Activated CD8-positive, alpha-beta memory T cell treated with anti-CD3 and anti-CD28 coated beads, Interleukin-2, amount 50 U/mL, for 48 hours (primary cell): ENCODE data around the gene TOB2.

Experiments
- DNase-seq: peaks from one replicate; pipeline ENCODE4 v3.0.0-alpha.2; 2020

TOB2 gene, protein sequence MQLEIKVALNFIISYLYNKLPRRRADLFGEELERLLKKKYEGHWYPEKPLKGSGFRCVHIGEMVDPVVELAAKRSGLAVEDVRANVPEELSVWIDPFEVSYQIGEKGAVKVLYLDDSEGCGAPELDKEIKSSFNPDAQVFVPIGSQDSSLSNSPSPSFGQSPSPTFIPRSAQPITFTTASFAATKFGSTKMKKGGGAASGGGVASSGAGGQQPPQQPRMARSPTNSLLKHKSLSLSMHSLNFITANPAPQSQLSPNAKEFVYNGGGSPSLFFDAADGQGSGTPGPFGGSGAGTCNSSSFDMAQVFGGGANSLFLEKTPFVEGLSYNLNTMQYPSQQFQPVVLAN

DNA sequence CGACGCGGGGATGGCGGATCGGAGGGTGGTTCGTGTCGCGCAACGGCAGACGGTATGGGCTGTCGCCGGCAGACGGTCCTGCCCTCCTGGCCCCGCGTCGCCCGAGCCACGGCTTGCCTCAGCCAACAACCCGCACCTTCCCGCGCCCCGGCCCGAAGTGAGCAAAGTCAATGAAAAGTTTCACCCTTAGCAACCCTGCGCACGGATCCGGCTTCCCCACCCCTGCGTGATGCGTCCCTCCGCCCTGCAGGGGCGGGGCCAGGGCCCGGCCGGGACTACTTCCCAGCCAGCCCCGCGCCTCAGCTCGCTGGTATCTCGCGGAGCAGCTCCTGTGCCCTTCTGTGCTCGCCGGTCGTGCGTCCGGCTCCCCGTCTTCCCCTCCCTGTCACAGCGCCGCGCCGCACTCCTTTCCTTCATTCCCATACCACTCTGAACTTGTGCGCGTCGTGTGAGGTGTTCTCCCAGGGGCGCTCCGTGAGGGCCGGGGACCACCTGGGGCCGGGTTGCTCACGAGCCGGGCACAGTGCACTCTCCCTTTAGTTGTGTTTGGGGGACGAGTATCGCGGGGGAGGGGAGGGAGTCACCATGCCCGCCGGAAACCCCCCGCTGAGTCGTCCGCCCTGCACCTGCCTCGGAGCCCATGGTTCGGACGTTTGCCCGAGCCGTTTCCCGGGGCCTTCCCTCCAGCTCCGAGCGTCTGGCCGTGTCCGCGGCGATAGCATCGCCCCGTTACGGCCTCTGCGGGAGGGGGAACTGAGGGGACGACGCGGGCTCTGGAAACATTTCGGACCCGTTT is at the start of gene TOB2:
TOB2 (minus strand) TSS at position 163 of the 796 bp plus-strand sequence. CDS start 9,456 bp downstream, outside the sequence.
- DNase-seq: peak; percentile 97

DNA sequence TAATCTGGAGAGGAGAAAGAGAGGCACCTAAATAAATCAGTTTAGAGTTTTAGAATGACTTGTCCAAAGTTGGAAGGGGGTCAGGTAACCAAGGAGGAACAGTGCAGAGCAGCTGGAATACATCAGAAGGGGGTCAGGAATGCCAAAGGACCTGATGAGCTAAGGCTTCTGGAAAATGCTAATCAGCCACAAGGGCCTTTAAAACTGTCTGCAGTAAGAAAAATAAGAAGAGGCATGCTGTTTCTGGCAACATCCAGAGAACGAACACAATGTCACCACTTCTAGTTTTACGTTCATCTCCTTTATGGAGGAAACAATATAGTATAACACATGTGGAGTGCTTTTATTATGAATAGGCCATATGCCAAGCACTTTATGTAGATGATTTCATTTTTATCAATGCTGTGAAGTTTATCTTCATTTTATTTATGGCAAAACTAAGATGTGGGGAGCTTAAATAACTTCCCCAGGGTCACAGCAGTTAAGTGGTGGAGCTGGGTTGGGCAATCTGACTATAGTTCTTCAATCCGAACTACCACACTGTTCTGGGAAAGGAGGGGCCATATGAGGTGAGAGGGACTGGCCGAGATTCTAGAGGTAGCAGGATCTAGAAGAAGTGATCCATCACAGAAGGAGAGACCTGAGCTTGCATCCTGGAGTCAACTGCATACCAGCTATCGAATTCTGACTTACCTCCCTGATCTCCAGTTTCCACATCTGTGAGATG is 44.9 kb upstream of the TOB2 start:
- DNase-seq: no peak

DNA sequence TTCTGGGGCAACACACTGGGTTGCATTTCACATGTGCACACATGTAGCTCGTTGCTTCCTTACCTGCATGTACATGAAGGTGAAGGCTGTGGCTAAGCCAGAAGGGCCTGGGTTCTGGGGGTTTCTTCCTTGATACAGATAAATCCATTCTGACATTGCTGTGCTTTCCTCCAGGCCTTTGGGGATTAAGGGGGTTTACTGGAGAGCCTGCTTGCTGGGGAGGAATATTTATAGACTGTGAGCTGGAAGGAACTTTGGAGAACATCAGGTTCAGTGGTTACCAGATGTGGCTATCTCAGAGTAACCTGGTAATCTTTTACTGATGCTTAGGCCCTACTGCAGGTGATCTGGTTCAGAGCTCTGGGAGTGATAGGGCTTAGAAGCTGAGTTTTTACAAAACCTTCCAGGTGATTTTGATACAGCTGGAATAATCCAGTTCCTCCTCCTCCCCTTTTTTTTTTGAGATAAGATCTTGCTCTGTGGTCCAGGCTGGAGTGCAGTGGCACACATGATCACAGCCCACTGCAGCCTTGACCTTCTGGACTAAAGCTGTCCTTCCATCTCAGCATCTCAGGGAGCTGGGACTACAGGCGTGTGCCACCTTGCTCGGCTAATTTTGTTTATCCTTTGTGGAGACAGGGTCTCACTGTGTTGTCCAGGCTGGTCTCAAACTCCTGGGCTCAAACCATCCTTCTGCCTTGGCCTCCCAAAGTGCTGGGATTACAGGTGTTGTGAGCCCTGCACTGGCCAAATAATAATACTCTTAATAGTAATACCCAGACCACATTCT is 42.2 kb upstream of the TOB2 start:
- no peak for DNase-seq

DNA sequence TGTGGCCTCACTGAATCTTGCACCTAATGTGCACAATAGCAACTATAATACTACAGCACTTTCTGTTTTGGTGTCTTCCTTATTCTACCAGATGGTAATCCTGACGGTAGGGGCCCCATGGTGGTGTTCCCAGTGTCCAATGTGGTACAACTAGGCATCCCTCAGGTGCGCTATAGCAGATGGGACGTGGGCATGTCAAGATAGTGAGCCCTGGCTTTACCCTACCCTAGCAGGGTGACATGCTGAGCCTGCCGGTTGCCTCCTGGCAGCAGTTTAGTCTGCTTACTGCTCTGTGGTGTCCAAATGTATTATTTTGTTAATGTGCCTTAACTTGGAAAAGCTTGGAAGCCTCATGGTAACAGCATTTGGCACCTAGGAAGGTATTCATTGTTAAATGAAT is 41.5 kb upstream of the TOB2 start:
- no peak for DNase-seq

DNA sequence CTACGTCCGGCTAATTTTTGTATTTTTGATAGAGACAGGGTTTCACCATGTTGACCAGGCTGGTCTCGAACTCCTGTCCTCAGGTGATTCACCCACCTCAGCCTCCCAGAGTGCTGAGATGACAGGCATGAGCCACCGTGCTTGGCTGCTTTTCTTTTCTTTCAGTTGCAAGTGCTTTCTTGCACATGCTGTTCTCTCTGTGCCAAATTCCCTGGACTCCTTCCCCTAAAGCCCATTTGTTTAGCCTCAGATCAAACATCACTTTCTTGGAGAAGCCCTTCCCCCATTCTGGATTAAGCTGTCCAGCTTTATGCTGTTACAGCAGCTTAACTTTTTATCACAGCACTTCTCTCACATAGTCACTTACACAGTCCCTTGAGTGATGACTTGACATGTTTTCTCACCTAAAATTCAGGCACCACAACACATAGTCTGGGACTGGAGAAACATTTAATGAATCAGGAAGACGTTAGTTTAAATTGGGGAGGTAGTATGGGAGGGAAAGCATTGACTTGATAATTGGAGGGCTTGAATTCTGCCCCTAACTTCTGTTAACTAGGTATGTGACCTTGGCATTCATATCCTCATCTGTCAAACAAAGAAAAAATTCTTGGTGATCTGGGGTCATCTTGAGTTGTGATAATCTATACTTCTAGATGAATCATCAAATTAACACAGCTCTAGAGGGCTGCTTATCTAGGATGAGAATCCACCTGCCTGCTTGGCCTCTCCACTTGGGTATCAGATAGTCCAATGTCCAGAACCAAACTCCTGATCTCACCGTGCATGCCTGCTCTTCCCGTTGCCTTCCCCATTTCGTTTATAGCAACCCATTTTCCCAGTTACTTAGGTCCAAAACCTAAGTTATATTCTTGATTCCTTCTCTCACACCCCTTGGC is 40.7 kb upstream of the TOB2 start:
- DNase-seq: no peak

DNA sequence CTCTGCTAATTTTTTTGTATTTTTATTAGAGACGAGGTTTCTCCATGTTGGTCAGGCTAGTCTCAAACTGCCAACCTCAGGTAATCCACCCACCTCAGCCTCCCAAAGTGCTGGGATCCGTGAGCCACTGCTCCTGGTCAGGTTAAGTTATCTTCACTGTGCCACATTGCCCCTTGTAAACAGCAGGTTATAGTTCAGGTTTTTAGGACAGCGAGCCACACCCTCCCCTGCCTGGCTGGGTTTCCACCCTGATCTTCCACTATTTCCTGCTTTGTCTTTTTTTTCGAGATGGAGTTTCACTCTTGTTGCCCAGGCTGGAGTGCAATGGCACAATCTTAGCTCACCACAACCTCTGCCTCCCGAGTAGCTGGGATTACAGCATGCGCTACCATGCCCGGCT is 38.4 kb upstream of the TOB2 start:
- no peak for DNase-seq

DNA sequence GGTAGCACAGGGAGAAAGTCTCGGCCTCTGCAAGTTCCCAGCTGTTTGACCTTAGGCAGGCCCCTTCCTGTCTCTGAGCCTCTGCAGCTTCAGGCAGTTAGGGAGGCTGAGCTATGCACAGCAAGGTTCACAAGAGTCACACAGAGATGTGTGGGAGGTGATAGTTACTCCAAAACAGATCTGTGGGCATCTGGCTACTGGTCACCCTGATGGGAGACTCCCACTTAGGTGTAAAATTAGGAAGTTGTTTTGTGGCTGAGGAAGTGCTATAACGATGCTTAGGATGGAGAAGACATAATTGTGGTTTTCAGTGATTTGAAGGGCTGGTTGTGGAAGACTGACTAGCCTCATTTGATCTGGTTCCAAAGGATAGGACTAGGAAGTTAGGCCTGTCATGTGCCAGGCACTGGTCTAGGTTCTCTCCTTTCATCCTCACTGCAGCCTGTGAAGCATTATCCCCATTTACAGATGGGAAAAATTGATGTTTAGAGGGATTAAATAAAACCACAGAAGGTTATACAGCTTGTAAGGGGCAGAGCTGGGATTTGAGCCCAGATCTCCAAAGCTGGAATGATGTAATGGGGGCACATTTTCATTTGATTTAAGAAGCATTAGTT is 35.8 kb upstream of the TOB2 start:
- no peak for DNase-seq

DNA sequence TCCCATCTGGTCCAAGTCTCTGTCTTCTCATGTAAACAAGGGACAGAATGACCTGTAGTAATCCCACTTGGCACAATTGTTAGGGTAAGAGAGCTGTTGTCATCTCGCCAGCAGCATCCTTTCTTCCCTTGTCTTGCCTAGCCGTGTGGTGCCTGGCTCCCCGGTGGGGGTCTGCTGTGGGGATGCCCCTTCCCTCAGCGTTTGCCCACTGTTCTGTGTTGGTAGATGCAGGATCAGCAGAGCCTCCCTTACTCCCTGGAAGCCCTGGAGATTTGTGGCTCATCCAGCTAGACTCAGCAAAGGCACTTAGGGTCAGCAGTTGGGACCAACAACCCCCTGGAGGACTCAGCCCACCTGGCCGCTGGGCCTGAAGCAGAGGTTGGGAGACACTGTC is 35.3 kb upstream of the TOB2 start:
- DNase-seq: no peak

DNA sequence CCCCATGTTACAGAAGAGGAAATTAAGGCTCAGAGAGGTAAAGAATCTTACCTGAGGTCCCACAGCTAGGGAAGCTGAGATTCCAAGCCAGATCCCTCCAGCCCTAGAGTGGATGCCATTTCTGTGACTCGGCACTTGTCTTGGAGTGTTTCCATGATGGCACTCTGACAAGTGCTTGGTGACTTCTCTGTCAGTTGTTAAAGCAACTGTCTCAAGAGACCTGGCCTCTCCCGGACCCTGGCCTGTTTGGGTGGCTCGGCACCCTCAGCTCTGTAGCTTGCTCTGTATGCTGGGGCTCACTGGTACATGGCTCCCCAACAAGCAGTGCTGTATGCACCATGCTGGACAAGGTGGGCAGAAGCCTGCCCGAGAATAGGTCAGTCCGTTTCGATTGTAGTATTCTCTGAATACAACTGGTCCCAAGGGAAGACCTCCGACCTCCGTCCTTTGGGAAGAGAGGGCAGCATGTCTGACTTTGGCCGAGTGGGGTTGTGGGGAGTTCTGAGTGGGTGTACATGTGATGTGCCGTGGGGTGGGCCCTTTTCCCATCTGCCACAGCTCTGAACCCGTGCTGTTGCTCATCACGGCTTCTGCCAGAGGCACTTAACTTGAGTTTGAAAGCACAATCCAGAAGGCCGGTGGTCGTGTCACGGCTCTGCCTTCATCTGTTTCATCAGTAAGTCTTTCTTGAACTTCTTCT is 34.7 kb upstream of the TOB2 start:
- DNase-seq: no peak

DNA sequence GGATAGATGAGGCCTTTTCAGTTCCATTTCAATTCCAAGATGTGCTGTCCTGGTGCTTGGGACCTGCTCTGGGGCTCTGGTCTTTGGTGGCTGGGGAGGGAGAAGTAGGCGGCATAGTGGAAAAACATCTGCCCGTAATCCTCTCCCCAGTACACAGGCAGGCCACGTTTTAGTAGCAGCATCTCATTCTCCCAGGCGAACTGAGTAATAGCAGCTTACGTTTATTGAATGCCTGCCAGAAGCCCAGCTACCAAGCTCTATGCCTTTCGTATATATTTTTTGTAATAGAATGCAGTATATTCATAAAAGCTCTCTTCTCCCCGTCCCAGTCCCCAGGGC is 33.8 kb upstream of the TOB2 start:
- no peak for DNase-seq

DNA sequence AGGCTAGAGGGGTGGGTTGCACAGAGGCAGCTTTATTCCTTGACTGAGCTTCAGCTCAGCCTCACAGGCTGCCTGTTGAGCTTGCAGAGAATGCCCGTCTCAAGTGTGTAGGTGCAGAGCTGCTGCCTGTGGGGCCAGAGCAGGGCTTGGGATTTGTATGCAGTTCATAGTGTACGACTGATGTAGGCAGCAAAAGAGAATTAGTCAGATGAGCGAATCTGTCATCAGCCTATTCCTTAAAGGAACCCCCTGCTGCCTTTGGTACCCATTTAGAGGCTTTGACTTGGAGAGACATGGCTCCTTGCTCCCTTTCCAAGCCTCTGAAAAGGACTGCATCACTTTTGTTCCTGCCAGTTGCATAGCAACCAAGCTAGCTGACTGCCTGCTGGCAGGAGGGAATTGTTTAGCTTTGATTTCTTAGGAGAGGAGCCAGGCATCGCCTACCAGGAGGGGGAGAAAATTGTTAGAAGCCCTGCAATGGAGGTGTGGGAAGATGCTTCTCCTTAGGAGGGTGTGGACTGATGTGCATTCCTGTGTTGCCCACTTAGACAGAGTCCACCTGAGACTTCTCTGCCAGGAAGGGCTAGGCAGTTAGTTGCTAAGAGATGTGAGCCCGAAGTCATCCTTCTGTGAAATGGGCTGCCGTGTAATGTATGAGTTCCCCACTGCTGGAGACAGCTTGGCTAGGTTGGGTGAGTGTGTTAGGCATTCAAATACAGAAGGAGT is 33.2 kb upstream of the TOB2 start:
- DNase-seq: no peak

DNA sequence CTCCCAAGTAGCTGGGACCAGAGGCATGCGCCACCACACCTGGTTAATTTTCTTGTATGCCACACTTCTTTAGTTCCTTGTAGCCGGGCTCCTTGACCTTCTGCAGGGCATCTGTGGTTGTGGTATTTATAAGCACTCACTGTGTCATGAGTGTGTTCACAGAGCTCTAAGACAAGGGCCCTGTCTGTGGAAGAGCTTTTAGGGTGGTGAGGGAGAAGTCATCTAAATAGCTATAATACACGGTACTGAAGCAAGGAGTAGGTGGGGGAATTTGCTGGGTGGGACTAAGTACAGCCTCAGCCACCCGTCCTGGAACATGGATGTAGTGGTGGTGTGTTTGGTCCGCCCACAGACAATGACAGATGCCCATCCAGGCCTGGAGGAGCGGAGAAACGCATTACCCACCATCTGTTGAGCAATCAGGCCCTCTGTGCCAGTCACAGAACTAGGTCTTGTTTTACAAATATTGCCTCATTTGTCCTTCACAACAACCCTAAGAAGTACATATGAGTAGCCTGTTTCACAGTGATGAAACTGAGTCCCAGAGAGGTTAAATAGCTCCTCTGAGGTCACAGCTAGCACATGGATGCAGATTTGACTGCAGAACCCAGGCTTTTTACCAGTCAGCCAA is 32.4 kb upstream of the TOB2 start:
- DNase-seq: no peak

DNA sequence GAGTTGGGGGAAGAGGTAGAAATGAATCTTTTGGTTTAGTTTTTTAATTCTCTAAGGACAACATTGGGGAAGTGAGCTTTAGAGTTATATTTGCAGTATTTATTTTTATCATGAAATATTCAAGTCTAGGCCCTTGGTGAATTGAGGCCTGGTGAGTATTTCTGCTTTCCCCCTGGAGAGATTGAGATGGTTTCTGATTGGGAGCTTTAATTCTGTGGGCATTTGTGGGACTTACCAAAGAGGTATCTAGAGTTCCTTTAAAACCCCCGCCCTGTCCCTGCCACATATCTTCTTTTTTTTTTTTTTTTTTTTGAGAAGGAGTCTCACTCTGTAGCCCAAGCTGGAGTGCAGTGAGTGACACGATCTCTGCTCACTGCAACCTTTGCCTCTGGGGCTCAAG is 31.9 kb upstream of the TOB2 start:
- DNase-seq: no peak

DNA sequence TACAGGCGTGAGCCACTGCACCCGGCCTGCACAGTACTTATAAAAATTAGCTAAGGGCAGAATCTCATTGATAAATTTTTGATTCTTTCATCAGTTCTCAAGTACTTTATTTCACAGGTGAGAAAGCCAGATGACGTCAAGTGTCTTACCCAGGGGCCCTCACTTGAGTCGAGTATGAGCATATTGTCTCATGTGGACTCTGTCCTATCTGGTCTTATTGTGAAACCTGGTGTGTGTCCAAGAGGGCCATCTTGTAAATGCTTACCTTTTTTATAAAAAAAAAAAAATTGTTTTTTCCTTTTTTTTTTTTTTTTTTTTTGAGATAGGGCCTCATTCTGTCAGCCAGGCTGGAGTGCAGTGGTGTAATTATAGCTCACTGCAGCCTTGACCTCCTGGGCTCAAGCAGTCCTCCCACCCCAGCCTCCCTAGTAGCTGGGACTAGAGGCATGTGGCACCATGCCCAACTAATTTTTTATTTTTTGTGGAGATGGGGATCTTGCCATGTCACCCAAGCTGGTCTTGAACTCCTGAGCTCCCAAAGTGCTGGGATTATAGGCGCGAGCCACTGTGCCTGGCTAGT is 28.4 kb upstream of the TOB2 start:
- DNase-seq: no peak

DNA sequence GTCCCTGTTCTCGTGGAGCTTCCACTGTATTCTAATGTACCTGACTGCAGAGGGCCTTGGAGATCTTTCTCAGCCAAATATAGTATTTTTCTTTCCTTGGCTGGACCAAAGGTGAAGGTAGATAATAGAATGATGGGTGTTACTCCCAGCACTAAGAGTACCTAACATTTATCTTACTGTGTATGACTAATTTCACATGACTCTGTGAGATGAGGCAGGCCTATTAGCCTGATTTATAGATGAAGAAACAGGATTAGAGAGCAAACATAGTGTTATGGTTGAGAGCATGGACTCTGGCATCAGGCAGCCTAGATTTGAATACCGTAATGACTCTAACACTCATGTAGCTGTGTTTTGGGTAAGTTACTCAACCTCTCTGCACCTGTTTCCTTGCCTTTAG is 25.0 kb upstream of the TOB2 start:
- no peak for DNase-seq

DNA sequence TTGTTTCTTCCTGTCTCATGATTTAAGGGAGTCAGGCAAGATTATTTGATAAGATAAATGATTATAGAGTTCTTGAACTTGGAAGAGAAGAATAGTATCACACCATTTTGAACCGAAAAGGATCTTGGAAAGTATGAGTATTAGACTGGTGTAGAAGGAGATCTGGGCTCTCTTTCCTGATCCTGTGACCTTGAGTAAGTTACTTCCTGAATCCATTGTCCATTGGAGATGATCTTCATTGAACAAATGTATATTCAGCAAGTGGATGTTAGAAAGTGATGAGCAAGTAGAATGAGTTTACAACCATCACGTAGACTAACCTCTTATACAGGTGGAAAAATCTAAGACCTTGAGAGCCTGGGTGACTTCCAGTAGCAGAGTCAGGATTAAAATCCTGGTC is 24.3 kb upstream of the TOB2 start:
- no peak for DNase-seq

DNA sequence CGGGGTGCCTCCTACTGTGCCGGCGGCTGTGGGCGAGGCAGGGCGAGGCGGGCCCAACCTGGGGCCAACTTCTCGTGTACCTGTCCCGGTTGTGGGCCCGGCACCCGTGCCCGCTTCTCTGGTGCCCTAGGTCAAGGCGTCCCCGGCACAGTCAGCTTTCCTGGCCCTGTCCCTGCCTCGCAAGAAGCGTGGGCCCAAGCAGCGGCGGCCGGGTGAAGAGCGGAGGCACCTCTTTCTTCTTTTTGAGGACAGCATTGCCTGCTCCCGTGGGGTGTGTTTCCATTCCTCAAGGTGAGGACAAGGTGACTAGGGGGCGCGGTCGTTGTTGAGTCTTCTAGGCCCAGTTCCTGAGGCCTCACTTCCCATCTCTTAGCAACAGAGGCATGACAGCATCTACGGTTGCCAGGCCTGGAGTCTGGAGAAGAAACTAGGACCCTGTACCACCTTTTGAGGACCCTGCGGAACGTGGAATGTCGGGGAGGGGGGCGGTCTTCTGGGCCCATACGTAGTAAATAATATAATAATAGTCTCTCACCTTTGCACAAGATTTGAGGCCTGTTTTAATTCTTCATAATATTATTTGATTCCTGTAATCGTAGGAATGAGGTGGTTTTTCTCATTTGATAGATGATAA is 22.7 kb upstream of the TOB2 start:
- no peak for DNase-seq

DNA sequence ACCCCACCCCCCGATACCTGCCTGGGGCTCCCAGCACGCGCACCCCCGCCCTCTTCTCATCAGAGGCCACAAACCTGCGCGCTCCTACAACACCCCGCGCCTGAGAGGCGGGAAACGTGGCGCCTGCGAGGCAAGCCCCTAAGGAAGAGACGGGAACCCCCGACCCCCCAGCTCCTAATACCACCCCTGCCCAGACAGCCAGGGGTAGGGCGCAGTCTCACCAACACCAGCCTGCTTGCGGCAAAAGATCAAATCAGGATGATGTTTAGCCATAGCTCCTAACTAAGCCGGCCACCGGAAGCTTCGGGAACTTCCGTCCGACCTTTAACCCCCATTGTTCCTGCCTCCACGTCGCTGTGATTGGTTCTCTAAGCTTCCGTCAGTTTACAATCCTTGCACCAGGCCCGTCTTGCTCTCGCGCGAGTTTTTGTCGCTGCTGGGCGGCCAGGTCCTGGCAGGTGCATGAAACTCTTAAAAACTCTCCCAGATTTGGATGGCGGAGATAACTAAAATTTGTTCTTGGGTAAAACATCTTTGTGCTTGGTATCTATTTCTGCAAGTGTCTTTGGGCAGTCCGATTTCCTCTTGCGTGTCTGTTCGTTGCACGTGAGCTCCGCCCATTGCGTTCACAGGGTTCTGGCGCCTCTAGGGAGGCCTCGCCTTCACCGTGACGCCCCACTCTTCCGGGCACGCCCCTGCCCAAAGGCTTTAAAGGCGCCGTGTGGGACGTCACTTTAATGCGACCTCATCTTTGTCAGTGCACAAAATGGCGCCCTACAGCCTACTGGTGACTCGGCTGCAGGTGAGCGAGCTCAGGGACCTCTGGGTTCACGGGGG is 22.0 kb upstream of the TOB2 start, which contains the start of the genes ACO2 and PHF5A:
ACO2 (plus strand) TSS at position 737 of the 837 bp plus-strand sequence; CDS start at position 767, 30 bp downstream.
PHF5A (minus strand) TSS at position 312 of the 837 bp plus-strand sequence; CDS start at position 273, 39 bp downstream.
- peak; percentile 99 for DNase-seq
